NOMO-1 (cell line): ENCODE results near the gene CORIN.
"Not testable (repeated sequence)": the region's sequence is repeated elsewhere in the genome, so short reads cannot be mapped to it uniquely, and the experiment has no call there.

Source experiments
- DNase-seq, 2 experiments: peaks; one replicate each; lab custom pipeline; 2025; ENCODE audit not compliant: unreplicated experiment in 2 of 2; lab: John Stamatoyannopoulos, UW

CORIN gene

DNA sequence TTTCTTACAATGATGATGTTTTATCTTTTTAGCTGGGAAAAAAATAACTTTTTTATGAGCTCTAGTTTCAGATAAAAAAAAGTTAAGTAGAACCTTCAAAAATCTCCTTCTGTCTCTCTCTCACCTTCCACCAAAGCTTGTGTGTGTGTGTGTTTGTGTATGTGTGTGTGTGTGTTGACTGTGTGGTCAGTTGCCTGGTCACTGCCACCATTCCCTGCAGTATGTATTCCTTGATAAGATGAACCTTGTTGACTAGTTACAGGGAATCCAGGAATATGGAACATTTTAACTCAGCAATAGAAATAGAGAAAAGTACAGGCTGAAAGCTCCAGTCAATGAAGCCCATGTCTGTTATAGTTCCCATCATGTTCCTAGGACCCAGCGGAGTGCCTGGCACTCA is 143.5 kb downstream of the CORIN start:
- no peak for DNase-seq

DNA sequence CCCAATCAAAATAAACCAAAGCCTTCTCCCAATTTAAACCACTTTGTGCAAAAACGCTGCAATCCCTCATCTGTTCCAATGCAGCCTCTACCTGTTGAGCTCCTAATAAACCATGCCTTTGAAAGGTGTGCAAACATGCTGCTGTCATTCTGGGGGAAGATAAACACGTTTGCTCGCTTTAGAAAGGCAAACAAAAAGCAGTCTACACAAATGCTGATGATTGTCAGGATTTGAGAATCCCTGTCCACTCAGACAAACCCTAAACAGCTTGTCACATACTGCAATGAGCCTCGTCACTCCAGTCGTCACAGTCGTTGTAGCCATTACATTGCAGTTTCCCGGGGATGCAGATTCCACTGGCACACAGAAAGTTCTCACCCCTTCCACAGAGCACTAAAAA is 145.2 kb downstream of the CORIN start:
- no peak for DNase-seq

DNA sequence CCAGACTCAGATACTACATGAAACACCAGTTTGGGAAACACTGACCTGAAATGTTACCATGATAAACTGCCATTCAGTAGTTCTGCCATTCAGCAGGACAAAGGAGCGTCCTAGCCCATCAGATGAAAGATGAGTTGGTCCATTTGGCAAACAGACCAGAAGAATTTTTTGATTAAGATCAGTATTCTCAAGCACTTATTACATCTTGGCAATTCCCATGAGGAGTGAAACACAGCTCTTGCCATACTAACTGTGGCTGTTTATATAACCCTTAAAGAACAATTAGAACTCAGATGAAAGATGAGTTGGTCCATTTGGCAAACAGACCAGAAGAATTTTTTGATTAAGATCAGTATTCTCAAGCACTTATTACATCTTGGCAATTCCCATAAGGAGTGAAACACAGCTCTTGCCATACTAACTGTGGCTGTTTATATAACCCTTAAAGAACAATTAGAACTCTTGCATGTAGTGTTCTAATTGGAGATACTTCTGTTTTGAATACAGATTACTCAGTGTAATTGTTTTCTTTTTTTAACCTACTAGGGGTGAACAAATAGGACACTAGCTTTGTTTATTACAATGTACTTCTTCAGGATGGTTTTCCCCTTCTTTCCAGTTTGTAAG is 146.0 kb downstream of the CORIN start:
- DNase-seq: not testable (repeated sequence)

DNA sequence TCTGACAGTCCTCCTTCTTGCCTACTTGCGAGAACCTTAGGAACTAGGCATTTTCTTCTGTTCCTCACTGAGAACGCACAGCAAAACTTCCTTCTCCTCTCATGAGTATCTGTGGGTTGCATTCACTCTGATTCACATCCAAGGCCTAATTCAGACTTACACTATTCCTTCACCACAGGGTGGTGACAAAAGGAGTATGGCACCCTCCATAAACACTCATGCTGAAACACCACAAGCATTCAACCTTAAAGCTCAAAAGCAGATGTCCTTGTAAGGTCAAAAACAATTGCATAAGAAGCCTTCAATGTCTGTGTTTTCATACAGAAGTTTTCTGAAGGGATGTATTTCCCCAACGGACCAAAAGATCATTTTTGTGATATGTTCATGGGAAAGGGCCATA is 147.3 kb downstream of the CORIN start:
- DNase-seq: no peak

DNA sequence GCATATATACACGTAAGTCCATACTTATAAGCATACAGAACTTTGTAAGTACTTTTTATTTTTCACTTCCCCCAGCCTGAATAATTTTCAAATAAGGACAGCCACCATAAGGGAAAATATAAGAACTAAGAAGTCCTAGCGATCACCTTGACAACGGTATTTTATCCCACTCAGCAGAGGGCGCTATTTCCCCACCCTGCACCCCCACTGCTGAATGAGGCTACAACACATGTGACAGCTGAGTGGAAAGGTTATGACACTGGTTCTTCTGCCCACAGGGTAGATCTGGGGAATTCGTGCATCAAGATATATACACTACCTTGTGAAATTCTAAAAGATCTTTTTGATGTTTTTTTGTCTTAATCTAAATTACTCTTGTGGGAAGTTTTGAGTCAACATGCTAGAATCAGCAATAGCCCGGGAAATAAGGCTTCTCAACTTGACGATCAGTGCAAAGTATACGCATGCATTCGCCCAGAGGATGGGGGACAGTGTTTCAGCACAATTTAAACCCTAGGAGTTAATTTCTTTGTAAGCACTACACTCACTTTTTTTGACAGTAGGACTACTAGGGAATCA is 151.5 kb downstream of the CORIN start:
- DNase-seq: peak; percentile 42 to 57

DNA sequence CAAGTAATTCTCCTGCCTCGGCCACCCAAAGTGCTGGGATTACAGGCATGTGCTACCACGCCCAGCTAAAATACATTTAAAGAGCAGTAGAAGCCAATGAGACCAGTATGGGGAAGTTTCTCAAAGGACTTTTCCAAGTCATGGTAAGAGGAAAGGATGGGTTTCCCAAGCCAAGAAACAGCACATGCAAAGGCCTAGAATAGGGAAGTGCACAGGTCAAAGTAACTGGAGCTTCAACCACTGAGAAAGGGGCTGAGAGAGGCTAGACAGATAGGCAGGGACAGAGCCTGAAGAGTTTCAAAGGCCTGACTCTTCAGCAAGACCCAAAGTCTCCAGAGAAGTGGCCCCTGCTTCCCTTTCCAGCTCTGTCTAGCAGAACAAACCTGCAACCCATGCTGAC is 162.1 kb downstream of the CORIN start:
- DNase-seq: no peak

GRCh38 chr4:47674144-47674543 is 163.7 kb downstream of the CORIN start:
- no peak for DNase-seq

DNA sequence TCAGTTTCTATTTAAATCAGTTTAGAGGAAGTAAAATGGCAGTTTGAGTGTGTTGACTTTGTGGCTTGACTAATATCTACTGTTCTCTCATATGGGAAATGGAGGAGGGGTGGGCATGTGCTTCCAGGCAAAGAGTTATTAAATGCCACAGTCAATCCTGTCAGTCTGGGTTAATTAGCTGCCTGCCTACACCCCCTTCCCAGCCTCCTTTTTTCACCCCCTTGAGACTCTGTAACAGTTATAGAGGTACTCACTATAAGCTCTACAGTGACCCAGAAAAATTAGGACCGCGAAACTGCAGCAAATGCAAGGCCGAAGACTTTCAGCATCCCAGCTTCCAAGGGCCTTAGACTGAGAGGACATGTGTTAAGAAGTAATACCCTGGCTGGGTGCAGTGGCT is 165.2 kb downstream of the CORIN start:
- no peak for DNase-seq

DNA sequence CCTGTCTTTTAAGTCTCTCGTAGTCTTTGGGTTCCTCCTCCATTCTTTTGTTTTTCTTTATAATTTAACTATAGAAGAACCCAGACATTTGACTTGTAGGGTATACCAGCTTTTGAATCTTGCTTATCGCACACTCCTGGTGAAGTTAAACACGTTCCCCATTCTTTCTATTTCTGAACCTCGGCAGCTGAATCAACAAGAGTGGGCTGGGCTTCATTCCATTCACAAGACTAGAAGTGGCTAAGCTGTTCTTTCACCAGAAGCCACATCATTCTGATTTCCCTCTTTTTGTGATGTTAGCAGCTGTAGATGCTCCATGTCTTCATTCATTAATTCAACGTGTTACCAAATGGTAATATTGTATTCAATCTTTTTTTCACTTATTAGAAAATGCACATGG is 167.9 kb downstream of the CORIN start:
- DNase-seq: no peak

GRCh38 chr4:47668810-47669408 is 169.0 kb downstream of the CORIN start:
- DNase-seq: peak; percentile 9 to 47

- no peak for DNase-seq
Observed at GRCh38 chr4:47668256-47668655, 169.6 kb downstream of the CORIN start.

GRCh38 chr4:47667552-47667951 is 170.3 kb downstream of the CORIN start:
- DNase-seq: no peak

DNA sequence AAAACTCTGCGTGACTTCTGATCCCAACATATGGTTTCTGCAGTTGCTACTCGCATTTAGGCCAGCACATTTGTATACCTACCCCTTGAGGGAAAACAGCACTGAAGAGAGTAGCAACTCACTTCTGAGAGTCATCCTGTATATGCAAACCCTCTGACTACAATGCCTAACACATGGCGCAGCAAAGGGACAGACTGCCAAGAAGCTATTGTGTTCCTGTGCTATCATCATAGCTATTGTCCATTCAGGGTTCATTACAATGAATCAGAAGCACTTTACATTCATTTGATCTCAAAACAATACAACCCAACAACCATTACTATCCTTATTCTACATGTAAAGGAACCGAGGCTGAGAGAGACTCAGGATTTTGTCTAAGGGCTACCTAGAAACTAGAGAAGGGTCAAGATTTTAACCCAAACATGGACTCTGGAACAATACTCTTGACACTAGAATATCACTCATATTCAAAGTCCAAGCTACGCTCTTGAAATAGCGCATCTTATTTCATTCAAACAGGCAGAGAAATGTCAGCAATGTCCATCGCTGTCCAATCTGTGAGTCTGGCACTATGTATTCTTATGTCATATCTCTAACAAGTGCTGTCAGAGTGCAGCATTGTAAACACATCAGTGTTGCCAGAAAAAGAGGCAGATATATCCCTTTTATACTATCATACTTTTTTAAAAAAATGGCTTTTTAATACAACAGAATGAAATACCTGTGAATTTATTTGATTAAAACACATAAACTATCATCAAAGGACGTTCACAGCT is 173.6 kb downstream of the CORIN start:
- DNase-seq: no peak

GRCh38 chr4:47662975-47663374 is 174.9 kb downstream of the CORIN start:
- DNase-seq: no peak

- DNase-seq: no peak
Observed at GRCh38 chr4:47661741-47662140, 176.1 kb downstream of the CORIN start.

DNA sequence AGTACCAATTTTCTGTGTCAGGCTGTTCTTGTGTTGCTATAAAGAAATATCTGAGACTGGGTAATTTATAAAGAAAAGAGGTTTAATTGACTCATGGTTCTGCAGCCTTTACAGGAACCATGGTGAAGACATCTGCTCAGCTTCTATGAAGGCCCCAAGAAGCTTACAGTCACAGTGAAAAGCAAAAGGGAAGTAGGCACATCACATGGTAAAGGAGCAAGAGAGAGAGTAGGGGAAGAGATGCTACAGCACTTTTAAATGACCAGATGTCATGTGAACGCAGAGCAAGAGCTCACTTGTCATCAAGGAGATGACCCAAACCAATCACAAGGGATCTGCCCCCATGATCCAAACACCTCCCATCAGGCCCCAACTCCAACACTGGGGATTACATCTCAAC is 178.5 kb downstream of the CORIN start:
- DNase-seq: peak in 1 of 2 experiments; percentile 9

- no peak for DNase-seq
Observed at GRCh38 chr4:47654972-47655693, 182.7 kb downstream of the CORIN start.

GRCh38 chr4:47652092-47652491 is 185.8 kb downstream of the CORIN start:
- DNase-seq: no peak

DNA sequence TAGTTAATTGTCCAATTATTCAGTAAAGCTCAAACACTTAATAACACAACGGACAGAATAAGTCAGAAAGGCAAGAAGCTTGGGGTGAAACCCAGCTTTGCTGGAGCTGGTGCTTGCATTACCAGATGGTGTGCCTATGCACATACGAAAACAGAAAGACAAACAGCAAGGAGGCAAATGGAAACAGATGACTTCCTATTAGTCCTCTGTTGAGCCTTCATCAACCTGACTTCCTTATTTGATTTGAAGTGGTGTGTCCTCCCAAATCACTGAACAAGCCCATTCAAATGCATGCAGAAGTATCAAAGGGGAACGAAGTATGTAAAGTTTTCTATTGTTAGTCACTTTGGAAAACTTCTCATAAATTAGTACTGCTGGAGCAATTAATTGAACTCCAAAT is 186.6 kb downstream of the CORIN start:
- DNase-seq: peak; percentile 5 to 16

- DNase-seq: no peak
Observed at GRCh38 chr4:47650584-47651130, 187.2 kb downstream of the CORIN start.

GRCh38 chr4:47647544-47647943 is 190.3 kb downstream of the CORIN start:
- no peak for DNase-seq
